Coronary artery (tissue), 2 donors: ENCODE results near the gene FBXL17.

ENCODE experiments used
- DNase-seq: peaks from one replicate; pipeline ENCODE4 v3.0.0-alpha.2; 2017; ENCODE audit warnings: low spot score
- H3K27ac ChIP-seq, 2 donors: fragments of 200-600 bp; sonication (generic); one replicate each; pipeline ENCODE4 v1.5.1; 2016 to 2019
- H3K4me3 ChIP-seq: fragments of 200-600 bp; sonication (generic); 2 replicates; pipeline ENCODE4 v1.5.1; 2016; ENCODE audit warnings: mild to moderate bottlenecking, moderate library complexity
- CTCF ChIP-seq: fragments of 200-600 bp; sonication (generic); IDR thresholded peaks from one replicate; pipeline ENCODE4 v1.5.1; 2019; ENCODE audit warnings: antibody characterized with exemption

FBXL17 gene

GRCh38 chr5:107993341-107993740 lies 388.6 kb downstream of the FBXL17 start:
- Histone ChIP-seq H3K27ac (no peak overlapping the region), H3K4me3 (no peak overlapping the region)
- no peak for DNase-seq
- no peak for TF ChIP-seq CTCF

- no peak for DNase-seq
- H3K4me3 ChIP-seq: no peak overlapping the region
- no peak overlapping the region for H3K27ac ChIP-seq
- TF ChIP-seq CTCF: no peak
These were observed 390.8 kb downstream of the FBXL17 start for GRCh38 chr5:107990881-107991810.

- H3K27ac ChIP-seq: no peak overlapping the region
- DNase-seq: no peak
- no peak for TF ChIP-seq CTCF
- no peak overlapping the region for H3K4me3 ChIP-seq
These were observed 396.8 kb downstream of the FBXL17 start for GRCh38 chr5:107985144-107985543.

GRCh38 chr5:107982703-107983425 lies 399.0 kb downstream of the FBXL17 start:
- Histone ChIP-seq H3K27ac (no peak overlapping the region), H3K4me3 (no peak overlapping the region)
- TF ChIP-seq CTCF: no peak
- DNase-seq: no peak

DNA sequence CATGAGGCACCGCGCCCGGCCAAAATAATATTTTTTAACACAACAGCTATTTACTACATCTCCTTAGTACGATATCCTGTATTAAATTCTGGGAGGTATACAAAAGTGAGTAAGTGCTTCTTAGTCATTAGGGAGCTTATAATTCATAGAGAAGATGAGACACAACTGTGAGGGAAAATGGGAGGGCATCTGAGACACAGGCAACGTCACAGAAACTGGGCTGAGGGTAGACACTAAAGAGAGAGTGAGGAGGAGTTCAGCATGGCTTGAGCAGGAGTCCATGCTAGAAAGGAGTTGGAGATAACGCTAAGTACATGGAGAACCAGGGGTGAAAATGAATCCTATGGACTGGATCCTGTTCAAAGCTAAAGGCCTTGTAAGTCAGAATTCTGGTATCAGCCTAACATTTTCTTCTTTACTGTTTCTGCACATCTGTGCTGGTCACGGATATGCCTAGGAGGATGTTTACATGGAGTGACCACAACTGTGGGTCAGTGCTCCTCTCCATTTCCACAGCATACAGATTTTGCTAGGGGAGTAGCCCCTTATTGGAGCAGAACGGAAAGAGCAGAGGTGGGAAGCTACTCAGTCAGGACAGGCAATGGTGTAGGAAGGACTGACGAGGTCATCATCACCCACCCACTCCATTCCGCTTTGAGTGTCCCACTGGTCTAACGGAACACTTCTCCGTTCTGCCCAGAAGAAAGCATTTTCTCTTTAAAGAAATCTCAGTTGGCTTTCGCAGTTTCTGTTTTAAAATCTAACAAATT lies 400.8 kb downstream of the FBXL17 start:
- H3K27ac ChIP-seq: no peak overlapping the region
- no peak overlapping the region for H3K4me3 ChIP-seq
- DNase-seq: no peak
- TF ChIP-seq CTCF: no peak

DNA sequence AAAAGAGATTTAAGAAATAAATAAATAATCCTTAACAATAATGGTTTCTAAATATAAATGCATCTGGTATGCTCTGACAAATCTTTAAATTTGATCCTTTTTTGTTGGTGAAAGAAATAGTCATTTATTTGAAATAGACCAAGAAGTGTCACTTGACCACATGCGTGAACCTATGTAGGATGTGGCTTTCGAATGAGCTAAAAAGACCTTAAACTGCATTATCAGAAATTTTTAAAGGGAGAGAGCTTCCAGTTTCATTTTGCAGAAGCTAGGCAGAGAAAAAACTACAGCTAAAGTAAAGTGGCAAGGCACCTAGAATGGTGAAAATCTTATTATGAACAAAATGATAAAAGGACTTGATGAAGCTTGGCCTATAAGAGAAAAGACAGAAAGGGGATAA lies 402.0 kb downstream of the FBXL17 start:
- DNase-seq: no peak
- H3K27ac ChIP-seq: no peak overlapping the region
- no peak overlapping the region for H3K4me3 ChIP-seq
- TF ChIP-seq CTCF: no peak
